Suprapubic skin (tissue), 3 donors: ENCODE measurements around the gene IKZF2.

ENCODE experiments used
- POLR2AphosphoS5 ChIP-seq, 3 donors: sonication (generic); formaldehyde crosslinking; IDR thresholded peaks; one replicate each; pipeline ENCODE4 v1.6.1; 2017; ENCODE audit warnings: antibody characterized with exemption in 3 of 3
- TF ChIP-seq, protein P1 (sequence below), 2 donors: fragments of 200-600 bp in 1 of 2; fragments of 450-650 bp in 1 of 2; sonication (generic) in 1 of 2; IDR thresholded peaks; one replicate each; pipeline ENCODE4 v1.5.1; 2016 to 2019; ENCODE audit warnings: antibody characterized with exemption in 2 of 2, mild to moderate bottlenecking in 1 of 2, moderate library complexity in 1 of 2

GRCh38 chr2:213151437-213152064 lies at the start of gene IKZF2:
- TF ChIP-seq POLR2AphosphoS5 (IDR thresholded peaks at IDR 0.05) = no peak
- TF ChIP-seq, protein P1, sequence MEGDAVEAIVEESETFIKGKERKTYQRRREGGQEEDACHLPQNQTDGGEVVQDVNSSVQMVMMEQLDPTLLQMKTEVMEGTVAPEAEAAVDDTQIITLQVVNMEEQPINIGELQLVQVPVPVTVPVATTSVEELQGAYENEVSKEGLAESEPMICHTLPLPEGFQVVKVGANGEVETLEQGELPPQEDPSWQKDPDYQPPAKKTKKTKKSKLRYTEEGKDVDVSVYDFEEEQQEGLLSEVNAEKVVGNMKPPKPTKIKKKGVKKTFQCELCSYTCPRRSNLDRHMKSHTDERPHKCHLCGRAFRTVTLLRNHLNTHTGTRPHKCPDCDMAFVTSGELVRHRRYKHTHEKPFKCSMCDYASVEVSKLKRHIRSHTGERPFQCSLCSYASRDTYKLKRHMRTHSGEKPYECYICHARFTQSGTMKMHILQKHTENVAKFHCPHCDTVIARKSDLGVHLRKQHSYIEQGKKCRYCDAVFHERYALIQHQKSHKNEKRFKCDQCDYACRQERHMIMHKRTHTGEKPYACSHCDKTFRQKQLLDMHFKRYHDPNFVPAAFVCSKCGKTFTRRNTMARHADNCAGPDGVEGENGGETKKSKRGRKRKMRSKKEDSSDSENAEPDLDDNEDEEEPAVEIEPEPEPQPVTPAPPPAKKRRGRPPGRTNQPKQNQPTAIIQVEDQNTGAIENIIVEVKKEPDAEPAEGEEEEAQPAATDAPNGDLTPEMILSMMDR (IDR thresholded peaks at IDR 0.05) = no peak
